ENCODE data around the gene GZMA. TPM values are rescaled to one million over a fixed set of nuclear protein-coding genes. Genes with fewer than 3 reads are reported as not detected.

Gene GZMA
- total RNA-seq, 1 experiment from 2014 or later, result not detected

DNA sequence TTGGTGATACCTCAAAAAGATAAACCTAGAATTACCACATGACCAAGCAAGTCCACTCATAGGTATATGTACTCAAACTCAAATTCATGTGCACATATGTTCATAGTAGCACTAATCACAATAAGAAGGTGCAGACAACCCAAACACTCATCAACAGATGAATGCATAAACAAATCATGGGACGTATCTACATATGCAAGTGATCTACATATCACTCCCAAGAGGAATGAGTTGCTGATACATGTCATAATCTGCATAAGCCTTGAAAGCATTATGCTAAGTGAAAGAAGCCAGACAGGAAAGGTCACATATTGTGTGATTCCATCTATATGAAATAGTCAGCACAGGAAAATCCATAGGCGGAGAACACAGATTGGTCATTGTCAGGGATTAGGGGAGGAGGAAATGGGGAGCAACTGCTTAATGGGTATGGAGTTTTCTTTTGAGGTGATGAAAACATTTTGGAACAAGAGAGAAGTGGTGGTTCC, 46.9 kb downstream of the GZMA start:
- DNase-seq, result no peak
- H3K27me3 ChIP-seq (ENCODE audit: insufficient read depth, low read length), result no peaks in the 10 kb centered on the region
- peaks cover 1% of the 10 kb centered on the region; the same call in 1 of the 2 replicates for H3K27me3 Mint-ChIP-seq (ENCODE audit: low read depth)
- H2BK5ac ChIP-seq (ENCODE audit: insufficient read length, low read length), result no peak overlapping the region
- no peak overlapping the region for H2BK15ac ChIP-seq (ENCODE audit: low read depth, low read length)
- no peak overlapping the region for H3K18ac ChIP-seq (ENCODE audit: insufficient read length, low read depth, low read length)
- H2BK12ac ChIP-seq (ENCODE audit: insufficient read length, low read depth, low read length), result no peak overlapping the region
- H3K27ac ChIP-seq (ENCODE audit: insufficient read length, low read depth, low read length), result no peak overlapping the region
- H4K91ac ChIP-seq (ENCODE audit: insufficient read length, low read depth, low read length), result no peak overlapping the region
- H3K4me2 ChIP-seq (ENCODE audit: insufficient read depth, insufficient read length, low read length), result no peak overlapping the region
- H2AK5ac ChIP-seq (ENCODE audit: insufficient read length, low read length), result no peak overlapping the region
- H3K79me1 ChIP-seq (ENCODE audit: insufficient read depth, low read depth, low read length, poor library complexity, severe bottlenecking), result no peaks in the 10 kb centered on the region
- H3T11ph ChIP-seq (ENCODE audit: low read length), result no peak overlapping the region
- H3K4ac ChIP-seq (ENCODE audit: low read depth, low read length), result no peak overlapping the region
- H3K9me3 ChIP-seq (ENCODE audit: control insufficient read depth, low read depth, low read length), result no peaks in the 10 kb centered on the region
- no peak overlapping the region for H2BK120ac ChIP-seq (ENCODE audit: low read depth, low read length, poor library complexity, severe bottlenecking)
- H3K9ac ChIP-seq (ENCODE audit: extremely low read depth, insufficient read length, low read length), result no peak overlapping the region
- no peaks in the 10 kb centered on the region for H3K36me3 Mint-ChIP-seq (ENCODE audit: insufficient read depth in 1 of 3, low read depth in 3 of 3)
- H3K4me3 Mint-ChIP-seq, result no peak overlapping the region
- H3K4me1 ChIP-seq (ENCODE audit: insufficient read depth, low read length), result no peaks in the 10 kb centered on the region
- H3K4me1 Mint-ChIP-seq, result peaks cover 2 to 4% of the 10 kb centered on the region in 2 experiments; a peak in 2 of 4 replicates
- H3K14ac ChIP-seq (ENCODE audit: insufficient read depth, low read length), result no peak overlapping the region
- H2AFZ ChIP-seq (ENCODE audit: low read length), result no peak overlapping the region
- no peaks in the 10 kb centered on the region for H3K23me2 ChIP-seq (ENCODE audit: insufficient read length, low read depth, low read length, poor library complexity, severe bottlenecking)
- H3K9me3 Mint-ChIP-seq, result no peaks in the 10 kb centered on the region; a peak in 1 of 5 replicates
- no peak overlapping the region for H2BK20ac ChIP-seq (ENCODE audit: low read depth, low read length, poor library complexity, severe bottlenecking)
- H3K56ac ChIP-seq (ENCODE audit: insufficient read length, low read depth, low read length), result no peak overlapping the region
- no peak overlapping the region for H4K8ac ChIP-seq (replicated peaks; ENCODE audit: insufficient read length, low read depth, low read length)
- H3K27ac Mint-ChIP-seq, result no peak overlapping the region
- WGBS (ENCODE audit: extremely low coverage, insufficient read length, low lambda C conversion rate), result no CpG with 5 or more reads among the region's 2 CpGs
- H4K5ac ChIP-seq (ENCODE audit: insufficient read length, low read depth, low read length), result no peak overlapping the region
- TF ChIP-seq, protein P1, sequence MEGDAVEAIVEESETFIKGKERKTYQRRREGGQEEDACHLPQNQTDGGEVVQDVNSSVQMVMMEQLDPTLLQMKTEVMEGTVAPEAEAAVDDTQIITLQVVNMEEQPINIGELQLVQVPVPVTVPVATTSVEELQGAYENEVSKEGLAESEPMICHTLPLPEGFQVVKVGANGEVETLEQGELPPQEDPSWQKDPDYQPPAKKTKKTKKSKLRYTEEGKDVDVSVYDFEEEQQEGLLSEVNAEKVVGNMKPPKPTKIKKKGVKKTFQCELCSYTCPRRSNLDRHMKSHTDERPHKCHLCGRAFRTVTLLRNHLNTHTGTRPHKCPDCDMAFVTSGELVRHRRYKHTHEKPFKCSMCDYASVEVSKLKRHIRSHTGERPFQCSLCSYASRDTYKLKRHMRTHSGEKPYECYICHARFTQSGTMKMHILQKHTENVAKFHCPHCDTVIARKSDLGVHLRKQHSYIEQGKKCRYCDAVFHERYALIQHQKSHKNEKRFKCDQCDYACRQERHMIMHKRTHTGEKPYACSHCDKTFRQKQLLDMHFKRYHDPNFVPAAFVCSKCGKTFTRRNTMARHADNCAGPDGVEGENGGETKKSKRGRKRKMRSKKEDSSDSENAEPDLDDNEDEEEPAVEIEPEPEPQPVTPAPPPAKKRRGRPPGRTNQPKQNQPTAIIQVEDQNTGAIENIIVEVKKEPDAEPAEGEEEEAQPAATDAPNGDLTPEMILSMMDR (conservative IDR thresholded peaks at IDR 0.05), result no peak
- H3K79me2 ChIP-seq (ENCODE audit: insufficient read depth, low read length), result no peaks in the 10 kb centered on the region
- no peaks in the 10 kb centered on the region for H4K20me1 ChIP-seq (ENCODE audit: control insufficient read depth, insufficient read depth, insufficient read length)
- no peak overlapping the region for H3K23ac ChIP-seq (ENCODE audit: insufficient read length, low read depth, low read length)
